ENCODE measurements around the gene GDPD4.
"Not testable (repeated sequence)": the region's sequence is repeated elsewhere in the genome, so short reads cannot be mapped to it uniquely, and the experiment has no call there.

GDPD4 gene

GRCh38 chr11:77311701-77312100 lies 10.2 kb upstream of the GDPD4 start:
- no peak for DNase-seq (ENCODE audit: low read depth)
- H3K4me3 ChIP-seq (ENCODE audit: low read length): no peak overlapping the region
- TF ChIP-seq, protein P1, sequence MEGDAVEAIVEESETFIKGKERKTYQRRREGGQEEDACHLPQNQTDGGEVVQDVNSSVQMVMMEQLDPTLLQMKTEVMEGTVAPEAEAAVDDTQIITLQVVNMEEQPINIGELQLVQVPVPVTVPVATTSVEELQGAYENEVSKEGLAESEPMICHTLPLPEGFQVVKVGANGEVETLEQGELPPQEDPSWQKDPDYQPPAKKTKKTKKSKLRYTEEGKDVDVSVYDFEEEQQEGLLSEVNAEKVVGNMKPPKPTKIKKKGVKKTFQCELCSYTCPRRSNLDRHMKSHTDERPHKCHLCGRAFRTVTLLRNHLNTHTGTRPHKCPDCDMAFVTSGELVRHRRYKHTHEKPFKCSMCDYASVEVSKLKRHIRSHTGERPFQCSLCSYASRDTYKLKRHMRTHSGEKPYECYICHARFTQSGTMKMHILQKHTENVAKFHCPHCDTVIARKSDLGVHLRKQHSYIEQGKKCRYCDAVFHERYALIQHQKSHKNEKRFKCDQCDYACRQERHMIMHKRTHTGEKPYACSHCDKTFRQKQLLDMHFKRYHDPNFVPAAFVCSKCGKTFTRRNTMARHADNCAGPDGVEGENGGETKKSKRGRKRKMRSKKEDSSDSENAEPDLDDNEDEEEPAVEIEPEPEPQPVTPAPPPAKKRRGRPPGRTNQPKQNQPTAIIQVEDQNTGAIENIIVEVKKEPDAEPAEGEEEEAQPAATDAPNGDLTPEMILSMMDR (conservative IDR thresholded peaks at IDR 0.05; ENCODE audit: low read depth, low read length): no peak

DNA sequence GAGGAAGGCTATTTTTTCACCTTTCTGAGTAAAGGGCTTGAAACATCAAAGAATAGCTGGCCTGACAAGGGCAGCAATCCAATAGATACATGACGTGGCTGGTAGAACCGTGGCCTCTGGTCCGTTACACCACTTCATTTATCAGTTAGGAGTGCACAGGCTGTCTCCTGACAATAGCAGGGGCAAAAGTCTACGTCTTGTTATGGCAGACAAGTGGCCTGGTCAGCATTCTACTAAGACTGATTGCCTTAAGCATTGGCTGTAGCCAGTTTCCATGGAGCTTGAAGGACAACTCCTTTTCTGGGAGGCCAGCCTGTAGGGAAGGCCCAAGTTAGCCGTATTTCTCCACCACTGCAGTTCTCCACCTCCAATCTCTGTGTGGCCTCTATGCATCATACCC lies 9.2 kb upstream of the GDPD4 start:
- no peak overlapping the region for H3K4me3 ChIP-seq (ENCODE audit: low read length)
- DNase-seq (ENCODE audit: low read depth): no peak
- TF ChIP-seq, protein P1 (conservative IDR thresholded peaks at IDR 0.05; ENCODE audit: low read depth, low read length): no peak

DNA sequence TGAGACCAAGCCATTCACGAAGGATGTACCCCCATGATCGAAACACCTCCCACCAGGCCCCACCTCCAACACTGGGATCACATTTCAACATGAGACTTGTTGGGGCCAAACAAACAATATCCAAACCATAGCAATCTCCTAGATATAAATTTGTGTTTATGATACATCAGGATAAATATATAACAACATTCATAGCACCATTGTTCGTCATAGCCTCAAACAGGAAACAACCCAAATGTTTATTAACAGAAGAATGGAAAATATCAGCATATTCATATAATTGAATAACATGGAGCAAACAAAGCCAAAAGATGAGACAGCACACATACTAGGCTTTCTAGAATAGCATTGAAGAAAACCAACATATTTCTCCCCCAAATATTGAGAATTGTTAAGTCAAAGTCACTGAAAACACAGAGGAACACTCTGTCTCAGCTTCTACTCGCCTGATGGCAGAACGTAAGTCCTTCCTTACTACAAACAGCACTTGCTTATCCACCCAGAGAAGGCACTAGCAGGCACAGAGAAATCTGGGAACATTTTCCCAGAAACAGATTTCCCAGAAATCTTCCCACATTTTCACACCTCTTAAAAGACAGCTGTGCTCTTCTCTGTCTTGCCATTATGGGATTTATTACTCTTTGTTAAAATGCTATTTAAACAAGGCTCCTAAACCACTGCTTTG lies 8.1 kb upstream of the GDPD4 start:
- TF ChIP-seq, protein P1 (conservative IDR thresholded peaks at IDR 0.05; ENCODE audit: low read depth, low read length): no peak
- H3K4me3 ChIP-seq (ENCODE audit: low read length): no peak overlapping the region
- DNase-seq (ENCODE audit: low read depth): no peak

- no peak for DNase-seq (ENCODE audit: low read depth)
- no peak overlapping the region for H3K4me3 ChIP-seq (ENCODE audit: low read length)
- TF ChIP-seq, protein P1 (conservative IDR thresholded peaks at IDR 0.05; ENCODE audit: low read depth, low read length): no peak
Observed at GRCh38 chr11:77308838-77309237, 7.4 kb upstream of the GDPD4 start.

- H3K4me3 ChIP-seq (ENCODE audit: low read length): no peak overlapping the region
- TF ChIP-seq, protein P1 (conservative IDR thresholded peaks at IDR 0.05; ENCODE audit: low read depth, low read length): no peak
- DNase-seq (ENCODE audit: low read depth): no peak
Observed at GRCh38 chr11:77303328-77303727, 1.8 kb upstream of the GDPD4 start.

DNA sequence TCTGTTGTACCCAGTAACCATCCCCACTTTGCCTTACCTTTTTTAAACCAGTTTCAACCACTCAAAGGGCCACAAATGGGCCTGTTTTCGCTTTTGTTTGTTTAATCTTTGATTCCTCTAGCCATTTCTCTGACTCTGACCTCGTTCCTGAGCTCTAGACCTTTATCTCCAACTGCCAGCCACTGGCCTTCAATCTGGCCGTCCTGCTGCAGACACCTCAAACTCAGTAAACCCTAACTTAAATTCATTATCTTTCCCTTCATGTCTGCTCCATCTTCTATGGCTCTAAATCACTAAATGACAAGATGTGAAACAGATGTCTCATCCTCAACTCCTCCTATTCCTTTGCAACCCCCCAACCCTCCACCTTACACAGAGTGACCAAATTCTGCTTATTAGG lies 1.3 kb upstream of the GDPD4 start:
- H3K4me3 ChIP-seq (ENCODE audit: low read length): no peak overlapping the region
- TF ChIP-seq, protein P1 (conservative IDR thresholded peaks at IDR 0.05; ENCODE audit: low read depth, low read length): no peak
- no peak for DNase-seq (ENCODE audit: low read depth)

GRCh38 chr11:77300695-77301094 lies 791 bp downstream of the GDPD4 start:
- DNase-seq (ENCODE audit: low read depth): no peak
- TF ChIP-seq, protein P1 (conservative IDR thresholded peaks at IDR 0.05; ENCODE audit: low read depth, low read length): no peak

DNA sequence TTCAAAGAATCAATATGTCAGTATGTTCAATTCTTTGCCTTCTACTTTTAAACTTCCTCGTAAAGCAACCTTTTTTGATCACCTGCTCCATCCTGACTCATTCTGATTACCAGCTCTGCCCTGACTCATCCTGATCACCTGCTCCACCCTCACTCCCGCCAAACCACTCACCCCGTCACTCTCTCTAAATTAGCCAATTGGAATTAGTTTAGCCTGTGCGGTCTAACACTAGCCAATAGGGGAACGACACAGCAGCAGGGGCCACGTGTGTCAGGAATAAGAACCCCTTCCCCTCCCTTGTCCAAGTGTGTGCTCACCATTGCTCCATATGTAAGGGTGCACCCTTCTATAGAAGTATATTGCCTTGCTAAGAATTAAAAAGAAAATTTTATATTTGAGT lies 1.5 kb downstream of the GDPD4 start:
- DNase-seq (ENCODE audit: low read depth): peak; percentile 29
- H3K4me3 ChIP-seq (ENCODE audit: low read length): not testable (repeated sequence)

More at GRCh38 chr11:77300695-77301094, 791 bp downstream of the GDPD4 start:
- no peak overlapping the region for H3K4me3 ChIP-seq (ENCODE audit: low read length)

All from retinal pigment epithelial cell (primary cell).